Testis (tissue), 3 donors: ENCODE measurements around the gene MYADML2. TPM values are rescaled to one million over a fixed set of nuclear protein-coding genes. Genes with fewer than 3 reads are reported as not detected.

Source experiments
- DNase-seq: peaks from one replicate; pipeline ENCODE4 v3.0.0-alpha.2; 2019
- H3K27ac ChIP-seq, 2 donors: fragments of 200-600 bp; sonication (generic); one replicate each; pipeline ENCODE4 v1.5.1; 2019
- H3K27me3 ChIP-seq: fragments of 200-600 bp; sonication (generic); one replicate; pipeline ENCODE4 v1.5.1; 2019
- H3K36me3 ChIP-seq: fragments of 200-600 bp; sonication (generic); one replicate; pipeline ENCODE4 v1.5.1; 2017; ENCODE audit warnings: low read depth; ENCODE audit errors: missing control alignments
- H3K4me1 ChIP-seq: fragments of 200-600 bp; sonication (generic); one replicate; pipeline ENCODE4 v1.5.1; 2019
- H3K4me3 ChIP-seq, 2 donors: fragments of 200-600 bp; sonication (generic); one replicate each; pipeline ENCODE4 v1.5.1; 2017 to 2019
- H3K9me3 ChIP-seq: fragments of 200-600 bp; sonication (generic); one replicate; pipeline ENCODE4 v1.5.1; 2017
- POLR2A ChIP-seq: fragments of 450-650 bp; IDR thresholded peaks from one replicate; pipeline ENCODE4 v1.6.1; 2017; ENCODE audit warnings: antibody characterized with exemption, mild to moderate bottlenecking, moderate library complexity
- WGBS, 2 donors: methylation state at CpG; one replicate each; pipeline ENCODE4 v1.1.5; 2018; 5-methylcytosine and 5-hydroxymethylcytosine counted together
- intact Hi-C: fragments of 100-400 bp; cut with DNase I; formaldehyde crosslinking; loops from one replicate; pipeline ENCODE4 v1.15.1; 2023; ENCODE audit warnings: low total_unique reads
- polyA plus RNA-seq: library from polyadenylated mRNA; stranded (reverse); fragments of 350-450 nt; fragmentation: Illumina TruSeq; extraction: RNeasy Lipid Tissue Mini Kit (QIAGEN cat#74804); gene quantifications from one replicate; pipeline ENCODE4 v1.2.3, GENCODE V29; 2014; ENCODE audit warnings: low read depth, low replicate concordance; ENCODE audit not compliant: insufficient read depth
- total RNA-seq, 2 donors: library from RNA; depleted of rRNA; stranded (reverse); fragments of >200 nt; gene quantifications; one replicate each; pipeline ENCODE4 v1.2.3, GENCODE V29; 2016
- TF ChIP-seq, protein P1 (sequence below), 3 experiments: fragments of 450-650 bp in 2 of 3; fragments of 200-600 bp in 1 of 3; sonication (generic) in 1 of 3; IDR thresholded peaks; one replicate each; pipeline ENCODE4 v1.5.1; 2016 to 2019; ENCODE audit warnings: antibody characterized with exemption in 3 of 3, mild to moderate bottlenecking in 2 of 3, moderate library complexity in 1 of 3

Gene MYADML2
- total and polyA plus RNA-seq, 3 donors from 2014 or later: 0.16 to 0.57 (median 0.25) TPM

DNA sequence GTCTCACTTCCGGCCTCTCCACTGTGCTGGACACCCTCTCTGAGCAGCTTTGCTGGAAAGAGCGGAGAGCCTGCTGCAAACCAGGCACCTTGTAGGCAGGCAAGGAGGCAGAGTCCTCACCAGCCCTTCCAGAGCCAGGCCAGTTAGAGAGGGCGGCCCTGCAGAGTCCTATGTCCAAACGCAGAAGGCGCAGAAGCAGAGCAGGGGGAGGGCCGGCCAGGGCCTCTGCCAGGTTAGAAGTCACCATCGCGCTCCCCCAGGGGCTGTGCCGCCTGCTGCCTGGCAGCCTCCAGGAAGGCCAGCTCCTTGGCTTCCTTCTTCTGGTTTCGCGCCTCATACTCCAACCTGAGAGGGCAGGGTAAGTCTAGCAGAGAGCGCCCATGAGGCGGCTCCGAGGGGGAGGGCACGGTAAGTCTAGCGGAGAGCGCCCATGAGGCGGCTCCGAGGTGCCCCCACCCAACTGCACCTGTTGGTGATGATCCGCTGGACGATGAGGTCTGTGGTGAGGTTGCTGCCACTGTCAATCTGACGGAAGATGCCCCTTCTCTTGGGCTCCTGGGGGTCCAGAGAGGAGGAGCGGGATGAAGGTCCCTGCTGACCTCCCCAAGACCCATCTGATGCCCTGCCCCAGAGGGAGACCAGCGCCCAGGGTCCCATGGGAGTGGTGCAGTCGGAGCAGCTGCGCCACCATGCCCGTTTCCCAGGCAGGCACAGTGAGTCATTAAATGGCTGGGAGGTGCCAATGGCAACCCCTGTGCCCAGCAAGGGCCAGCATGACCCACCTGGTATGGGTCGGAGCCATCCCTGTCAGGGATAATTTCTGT, 42.2 kb downstream of the MYADML2 start:
- H3K27me3 ChIP-seq: no peaks in the 10 kb centered on the region
- no peak for DNase-seq
- peaks cover 6% of the 10 kb centered on the region for H3K4me1 ChIP-seq
- no peak overlapping the region for H3K4me3 ChIP-seq
- TF ChIP-seq, protein P1, sequence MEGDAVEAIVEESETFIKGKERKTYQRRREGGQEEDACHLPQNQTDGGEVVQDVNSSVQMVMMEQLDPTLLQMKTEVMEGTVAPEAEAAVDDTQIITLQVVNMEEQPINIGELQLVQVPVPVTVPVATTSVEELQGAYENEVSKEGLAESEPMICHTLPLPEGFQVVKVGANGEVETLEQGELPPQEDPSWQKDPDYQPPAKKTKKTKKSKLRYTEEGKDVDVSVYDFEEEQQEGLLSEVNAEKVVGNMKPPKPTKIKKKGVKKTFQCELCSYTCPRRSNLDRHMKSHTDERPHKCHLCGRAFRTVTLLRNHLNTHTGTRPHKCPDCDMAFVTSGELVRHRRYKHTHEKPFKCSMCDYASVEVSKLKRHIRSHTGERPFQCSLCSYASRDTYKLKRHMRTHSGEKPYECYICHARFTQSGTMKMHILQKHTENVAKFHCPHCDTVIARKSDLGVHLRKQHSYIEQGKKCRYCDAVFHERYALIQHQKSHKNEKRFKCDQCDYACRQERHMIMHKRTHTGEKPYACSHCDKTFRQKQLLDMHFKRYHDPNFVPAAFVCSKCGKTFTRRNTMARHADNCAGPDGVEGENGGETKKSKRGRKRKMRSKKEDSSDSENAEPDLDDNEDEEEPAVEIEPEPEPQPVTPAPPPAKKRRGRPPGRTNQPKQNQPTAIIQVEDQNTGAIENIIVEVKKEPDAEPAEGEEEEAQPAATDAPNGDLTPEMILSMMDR (IDR thresholded peaks at IDR 0.05): no peak
- TF ChIP-seq POLR2A: no peak
- no peak overlapping the region for H3K27ac ChIP-seq
- H3K9me3 ChIP-seq: no peaks in the 10 kb centered on the region
- no peaks in the 10 kb centered on the region for H3K36me3 ChIP-seq
- intact Hi-C loops: no loop called here
- 95% methylated on average over 16 to 27 of the region's 28 CpGs for WGBS, 2 donors

DNA sequence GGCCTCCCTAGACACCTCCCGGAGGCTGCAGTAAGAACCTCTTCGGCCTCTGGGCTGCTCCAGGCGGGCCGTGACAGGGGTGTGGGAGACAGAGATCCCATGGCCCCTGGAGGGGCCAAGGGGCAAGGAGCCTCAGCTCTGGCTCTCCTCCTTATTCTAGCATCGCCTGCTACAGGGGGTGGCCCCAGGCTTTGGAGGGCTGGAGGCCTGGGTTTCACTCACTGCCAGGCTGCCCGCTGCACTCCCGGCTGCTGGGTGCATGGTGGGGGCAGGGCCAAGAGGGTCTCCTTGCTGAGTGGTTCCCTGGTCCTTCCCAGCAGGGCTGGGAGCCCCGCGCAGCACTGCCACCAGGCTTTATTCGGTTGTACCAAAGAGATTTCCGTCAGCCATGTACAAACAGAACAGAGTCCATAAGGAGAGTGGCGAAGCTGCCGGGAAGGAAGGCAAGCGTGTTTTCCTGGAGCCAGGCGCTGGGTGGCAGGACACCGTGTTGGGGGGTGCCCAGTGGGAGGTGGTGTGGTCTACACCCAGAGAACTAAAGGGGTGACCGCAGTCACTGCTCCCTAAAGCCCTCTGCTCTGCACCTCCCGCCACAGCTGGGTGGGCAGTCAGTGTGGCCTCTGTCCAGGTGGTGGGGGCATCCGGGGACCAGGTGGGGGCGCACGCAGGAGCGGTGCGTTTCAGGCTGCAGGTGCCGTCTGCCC, 43.0 kb downstream of the MYADML2 start:
- WGBS, 2 donors: 92 to 93% methylated on average over 18 to 24 of the region's 24 CpGs

DNA sequence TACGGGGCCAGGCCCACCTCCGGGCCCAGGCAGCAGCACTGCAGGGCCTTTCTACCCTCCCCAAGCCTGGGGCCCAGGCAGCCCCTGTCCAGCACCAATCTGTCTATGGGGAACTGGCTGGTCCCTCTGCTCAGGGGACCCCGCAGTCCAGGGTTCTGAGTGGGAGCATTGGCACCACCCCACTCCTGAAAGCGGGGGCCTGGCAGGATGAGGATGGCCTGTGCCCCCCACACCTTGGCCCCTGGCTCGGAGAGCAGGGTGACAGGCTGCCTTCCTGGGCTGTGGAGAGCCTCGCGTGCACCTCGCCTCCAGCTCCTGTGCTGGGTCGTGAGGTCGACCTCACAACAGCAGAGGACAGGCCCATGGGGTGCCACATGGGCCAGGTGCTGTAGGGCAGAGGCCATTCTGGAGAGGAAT, 43.6 kb downstream of the MYADML2 start:
- intact Hi-C loops: no loop called here
- Histone ChIP-seq H3K36me3 (no peaks in the 10 kb centered on the region), H3K4me1 (peaks cover 6% of the 10 kb centered on the region), H3K27ac (no peak overlapping the region), H3K9me3 (no peaks in the 10 kb centered on the region), H3K27me3 (no peaks in the 10 kb centered on the region), H3K4me3 (no peak overlapping the region)
- TF ChIP-seq, protein P1 (IDR thresholded peaks at IDR 0.05): no peak
- no peak for TF ChIP-seq POLR2A
- no peak for DNase-seq
- 88 to 89% methylated on average over 3 to 10 of the region's 10 CpGs for WGBS, 2 donors

More for the DNA sequence above, 43.0 kb downstream of the MYADML2 start:
- intact Hi-C loops: no loop called here
- no peak for DNase-seq
- no peaks in the 10 kb centered on the region for H3K36me3 ChIP-seq
- H3K4me1 ChIP-seq: peaks cover 6% of the 10 kb centered on the region
- no peaks in the 10 kb centered on the region for H3K27me3 ChIP-seq
- H3K4me3 ChIP-seq: no peak overlapping the region
- H3K27ac ChIP-seq: no peak overlapping the region
- H3K9me3 ChIP-seq: no peaks in the 10 kb centered on the region
- TF ChIP-seq, protein P1 (IDR thresholded peaks at IDR 0.05): no peak
- no peak for TF ChIP-seq POLR2A

DNA sequence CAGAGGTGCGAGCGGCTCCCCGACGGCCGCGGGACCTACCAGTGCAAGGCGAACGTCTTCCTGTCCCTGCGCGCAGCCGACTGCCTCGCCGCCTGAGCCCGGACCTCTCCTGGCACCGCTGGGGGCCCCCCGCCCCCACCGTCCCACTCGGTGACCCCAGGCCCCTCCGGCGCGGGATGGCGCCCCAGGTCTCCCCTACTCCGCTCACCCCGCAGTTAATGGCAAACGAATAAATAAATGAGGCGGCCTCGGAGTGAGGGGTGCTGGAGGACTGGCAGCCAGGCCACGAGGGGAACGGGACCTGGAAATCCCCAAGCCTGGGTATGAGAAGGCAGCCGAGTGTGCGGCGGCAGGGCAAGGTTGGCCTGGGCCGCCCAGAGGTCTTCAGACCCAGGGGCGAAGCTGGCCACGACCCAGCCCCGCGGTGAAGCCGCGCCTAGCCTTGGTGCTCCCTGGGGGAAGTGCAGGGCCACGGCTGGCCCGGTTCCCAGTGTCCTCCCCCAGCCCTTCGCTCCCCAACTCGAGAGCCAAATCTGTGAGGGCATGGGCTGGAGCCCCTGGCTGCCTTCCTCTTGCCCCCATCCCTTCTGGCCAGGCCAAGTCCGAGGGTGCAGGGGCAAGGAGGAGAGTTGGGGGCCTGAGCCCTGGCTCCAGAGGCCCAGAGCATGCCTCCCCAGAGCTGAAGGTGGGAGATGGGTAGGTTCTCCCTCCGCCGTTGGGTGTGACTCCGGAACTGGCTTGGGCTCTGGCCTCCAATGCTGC, 44.2 kb downstream of the MYADML2 start:
- peaks cover 6% of the 10 kb centered on the region for H3K4me1 ChIP-seq
- 43 to 63% methylated on average over 8 to 40 of the region's 47 CpGs for WGBS, 2 donors
- H3K27me3 ChIP-seq: no peaks in the 10 kb centered on the region

More for the DNA sequence above, 44.2 kb downstream of the MYADML2 start:
- no peak for DNase-seq
- no peak for TF ChIP-seq POLR2A
- TF ChIP-seq, protein P1 (IDR thresholded peaks at IDR 0.05): no peak
- Histone ChIP-seq H3K9me3 (no peaks in the 10 kb centered on the region), H3K4me3 (peak overlapping the region; percentile 26 to 36), H3K36me3 (no peaks in the 10 kb centered on the region), H3K27ac (no peak overlapping the region)
- intact Hi-C loops: no loop called here
